Measurements from ENCODE around the gene CDHR5.

The CDHR5 gene

GRCh38 chr11:643849-644738 lies 19.3 kb upstream of the CDHR5 start:
- no peak for ATAC-seq

GRCh38 chr11:643366-643765 lies 18.6 kb upstream of the CDHR5 start:
- ATAC-seq, result no peak

- no peak for ATAC-seq
Measured at GRCh38 chr11:641806-642370, 17.1 kb upstream of the CDHR5 start.

GRCh38 chr11:640021-640706 lies 15.4 kb upstream of the CDHR5 start:
- no peak for ATAC-seq

GRCh38 chr11:639332-639955 lies 14.7 kb upstream of the CDHR5 start:
- ATAC-seq, result no peak

- no peak for ATAC-seq
Measured at GRCh38 chr11:638631-639331, 14.0 kb upstream of the CDHR5 start.

- no peak for ATAC-seq
Measured at GRCh38 chr11:637593-638521, 13.1 kb upstream of the CDHR5 start.

GRCh38 chr11:637333-637592 lies 12.5 kb upstream of the CDHR5 start:
- no peak for ATAC-seq

- no peak for ATAC-seq
Measured at GRCh38 chr11:636511-637332, 12.0 kb upstream of the CDHR5 start, which contains the start of gene DRD4. Gene DRD4 (plus strand): TSS chr11:637269. CDS start chr11:637305, 36 bp downstream.

GRCh38 chr11:635945-636510 lies 11.3 kb upstream of the CDHR5 start:
- ATAC-seq, result no peak

GRCh38 chr11:630871-631270 lies 6.1 kb upstream of the CDHR5 start:
- ATAC-seq, result no peak

- no peak for ATAC-seq
Measured at GRCh38 chr11:629237-629583, 4.5 kb upstream of the CDHR5 start.

- ATAC-seq, result no peak
Measured at GRCh38 chr11:628056-628455, 3.3 kb upstream of the CDHR5 start.

GRCh38 chr11:627308-627576 lies 2.5 kb upstream of the CDHR5 start:
- ATAC-seq, result no peak

GRCh38 chr11:626475-627307 lies 1.9 kb upstream of the CDHR5 start, which contains the start of gene SCT:
Gene SCT (minus strand): TSS chr11:627181. CDS start chr11:627143, 38 bp downstream.
- ATAC-seq, result no peak

GRCh38 chr11:625636-626268 lies 997 bp upstream of the CDHR5 start:
- ATAC-seq, result no peak

GRCh38 chr11:623999-624704 lies 603 bp downstream of the CDHR5 start:
- no peak for ATAC-seq

GRCh38 chr11:623349-623869 lies 1.3 kb downstream of the CDHR5 start:
- ATAC-seq, result no peak
